Astrocyte of the spinal cord (primary cell): ENCODE results near the gene PODXL2.

Experiments used
- DNase-seq: peaks from one replicate; pipeline ENCODE4 v3.0.0; 2011; ENCODE audit warnings: low read depth, low spot score
- H3K4me3 ChIP-seq: 2 replicates; pipeline ENCODE4 v1.5.1; 2011; ENCODE audit warnings: low read depth, mild to moderate bottlenecking, low read length, moderate library complexity
- CTCF ChIP-seq: IDR thresholded peaks from 2 replicates; pipeline ENCODE4 v1.5.1; 2012; ENCODE audit warnings: low read depth, mild to moderate bottlenecking, low read length, inconsistent platforms
- in situ Hi-C: cut with HindIII; loops from 2 replicates; pipeline ENCODE4 v1.10.0; 2017; ENCODE audit warnings: low sequenced_read_pairs

PODXL2 gene

GRCh38 chr3:127693336-127693843, 64.4 kb downstream of the PODXL2 start:
- in situ Hi-C loops = no loop called here
- no peak for TF ChIP-seq CTCF
- no peak overlapping the region for H3K4me3 ChIP-seq
- DNase-seq = no peak

- no peak overlapping the region for H3K4me3 ChIP-seq
- TF ChIP-seq CTCF = peak; percentile 46
- DNase-seq = peak; percentile 33
- in situ Hi-C loops = no loop called here
These were observed 65.7 kb downstream of the PODXL2 start for GRCh38 chr3:127694467-127695215.

GRCh38 chr3:127697551-127698240, 68.7 kb downstream of the PODXL2 start:
- TF ChIP-seq CTCF = no peak
- in situ Hi-C loops = no loop called here
- DNase-seq = peak; percentile 90
- no peak overlapping the region for H3K4me3 ChIP-seq

- no peak for DNase-seq
- in situ Hi-C loops = no loop called here
- no peak for TF ChIP-seq CTCF
- H3K4me3 ChIP-seq = no peak overlapping the region
These were observed 69.3 kb downstream of the PODXL2 start for GRCh38 chr3:127698286-127698685.

- in situ Hi-C loops = no loop called here
- peak; percentile 80 for DNase-seq
- no peak for TF ChIP-seq CTCF
- H3K4me3 ChIP-seq = no peak overlapping the region
These were observed 69.9 kb downstream of the PODXL2 start for GRCh38 chr3:127698691-127699415.
